Loucy (cell line): Measurements from ENCODE around the gene PCBP3.

Experiments
- H2AFZ ChIP-seq: fragments of 200-600 bp; sonication (generic); 2 replicates; pipeline ENCODE4 v1.6.0; 2016; ENCODE audit warnings: antibody characterized with exemption, mild to moderate bottlenecking, low read length, moderate library complexity
- H3F3A ChIP-seq: fragments of 200-600 bp; 2 replicates; pipeline ENCODE4 v1.6.0; 2016; ENCODE audit warnings: antibody characterized with exemption, low read depth, mild to moderate bottlenecking
- H3K27me3 ChIP-seq: fragments of 200-600 bp; sonication (generic); 2 replicates; pipeline ENCODE4 v1.6.1; 2014; ENCODE audit warnings: low read length, mild to moderate bottlenecking; ENCODE audit not compliant: insufficient read depth, poor library complexity, severe bottlenecking
- H3K36me3 ChIP-seq: fragments of 200-600 bp; sonication (generic); 2 replicates; pipeline ENCODE4 v1.6.1; 2016; ENCODE audit warnings: low read length; ENCODE audit not compliant: insufficient read depth
- H3K4me1 ChIP-seq: fragments of 200-600 bp; sonication (generic); 2 replicates; pipeline ENCODE4 v1.5.1; 2014; ENCODE audit warnings: low read length, mild to moderate bottlenecking; ENCODE audit not compliant: insufficient read depth, poor library complexity, severe bottlenecking
- H3K4me2 ChIP-seq: fragments of 200-600 bp; sonication (generic); 2 replicates; pipeline ENCODE4 v1.6.0; 2014; ENCODE audit warnings: antibody characterized with exemption, low read length, low read depth, mild to moderate bottlenecking; ENCODE audit not compliant: poor library complexity, severe bottlenecking
- H3K4me3 ChIP-seq: fragments of 200-600 bp; sonication (generic); 2 replicates; pipeline ENCODE4 v1.5.1; 2014; ENCODE audit warnings: low read length, mild to moderate bottlenecking, mixed read lengths; ENCODE audit not compliant: poor library complexity, severe bottlenecking
- H3K79me2 ChIP-seq: fragments of 200-600 bp; sonication (generic); 2 replicates; pipeline ENCODE4 v1.6.1; 2014; ENCODE audit warnings: low read length; ENCODE audit not compliant: insufficient read depth
- H3K9ac ChIP-seq: fragments of 200-600 bp; sonication (generic); 2 replicates; pipeline ENCODE4 v1.6.0; 2014; ENCODE audit warnings: mild to moderate bottlenecking, low read depth, low read length, moderate library complexity; ENCODE audit not compliant: poor library complexity, severe bottlenecking
- H3K9me2 ChIP-seq: fragments of 200-600 bp; sonication (generic); replicated peaks from 2 replicates; pipeline ENCODE4 v1.6.1; 2016; ENCODE audit warnings: low read depth, low read length, mixed read lengths
- H3K9me3 ChIP-seq: fragments of 200-600 bp; sonication (generic); 2 replicates; pipeline ENCODE4 v1.6.1; 2014; ENCODE audit warnings: mild to moderate bottlenecking, antibody characterized with exemption, low read length, low read depth; ENCODE audit not compliant: insufficient read depth
- H4K20me1 ChIP-seq: fragments of 200-600 bp; sonication (generic); 2 replicates; pipeline ENCODE4 v1.6.0; 2014; ENCODE audit warnings: antibody characterized with exemption, low read length, mild to moderate bottlenecking; ENCODE audit not compliant: insufficient read depth, poor library complexity, severe bottlenecking
- CTCF ChIP-seq: fragments of 200-600 bp; sonication (generic); conservative IDR thresholded peaks from 2 replicates; pipeline ENCODE4 v1.5.1; 2014; ENCODE audit warnings: mild to moderate bottlenecking, antibody characterized with exemption, low read length
- EZH2phosphoT487 ChIP-seq: fragments of 200-600 bp; IDR thresholded peaks from 2 replicates; pipeline ENCODE4 v1.6.1; 2018; ENCODE audit warnings: antibody characterized with exemption, mild to moderate bottlenecking, moderate library complexity, borderline replicate concordance

PCBP3 gene

DNA sequence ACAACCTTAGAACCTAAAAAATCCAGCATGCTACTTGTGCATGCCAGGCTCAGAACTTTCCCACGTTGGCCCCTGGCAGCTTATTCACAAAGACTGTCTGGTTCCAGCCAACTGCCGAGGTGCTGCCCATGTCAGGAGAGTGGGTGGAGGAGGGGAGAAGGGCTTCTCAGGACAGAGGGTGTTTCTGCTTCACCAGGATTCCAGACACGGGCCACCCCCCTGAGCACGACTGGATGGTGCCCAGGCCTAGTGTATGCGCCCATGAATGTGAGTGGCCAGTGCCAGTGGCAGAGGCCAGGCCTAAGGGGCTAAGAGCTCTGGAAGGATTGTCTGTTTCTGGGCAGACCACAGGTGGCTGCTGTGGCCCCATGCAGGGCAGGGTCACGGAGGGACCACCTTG, 189.9 kb downstream of the PCBP3 start:
- H3K4me3 ChIP-seq: no peak overlapping the region
- no peak overlapping the region for H3K9ac ChIP-seq
- no peaks in the 10 kb centered on the region for H4K20me1 ChIP-seq
- no peaks in the 10 kb centered on the region for H3K9me2 ChIP-seq
- H3K4me1 ChIP-seq: peaks cover 19% of the 10 kb centered on the region
- H3K36me3 ChIP-seq: no peaks in the 10 kb centered on the region
- no peak overlapping the region for H3K4me2 ChIP-seq
- no peaks in the 10 kb centered on the region for H3K9me3 ChIP-seq
- H3K27me3 ChIP-seq: no peaks in the 10 kb centered on the region
- H3K79me2 ChIP-seq: no peaks in the 10 kb centered on the region
- no peak for TF ChIP-seq CTCF
- TF ChIP-seq EZH2phosphoT487: no peak
- H3F3A ChIP-seq: no peaks in the 10 kb centered on the region
- H2AFZ ChIP-seq: no peak overlapping the region

DNA sequence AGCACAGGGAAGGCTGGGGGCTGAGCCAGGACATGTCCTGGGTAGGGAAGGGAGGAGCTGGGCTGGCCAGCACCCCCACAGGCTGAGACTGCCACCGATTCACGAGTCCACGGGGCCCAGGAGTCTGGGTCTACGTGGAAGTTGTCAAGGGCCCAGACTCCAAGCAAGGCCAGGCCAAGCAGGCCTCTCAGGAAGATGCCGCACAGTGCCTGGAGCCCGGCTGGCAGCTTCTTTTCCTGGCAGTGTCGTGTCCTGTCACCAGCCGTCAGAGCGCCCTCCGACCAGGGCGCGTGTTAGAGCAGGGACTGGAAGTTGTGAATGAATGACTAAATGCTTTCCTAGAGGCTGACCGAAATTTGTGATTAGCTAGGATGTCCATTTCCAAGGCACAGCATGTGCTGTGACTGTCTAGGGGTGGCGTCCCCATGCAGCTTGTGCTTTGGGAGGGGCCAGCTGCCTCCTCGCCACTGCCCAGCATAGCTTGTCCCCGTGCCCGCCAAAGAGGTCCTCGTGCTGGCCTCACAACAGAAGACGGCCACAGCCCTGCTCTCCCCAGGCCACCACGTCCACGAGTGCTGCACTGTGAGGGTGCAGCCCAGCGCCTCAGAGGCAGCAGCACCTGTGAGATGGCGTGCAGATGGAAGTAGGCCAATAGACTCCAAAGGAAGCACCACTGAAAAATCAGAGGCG, 190.6 kb downstream of the PCBP3 start:
- Histone ChIP-seq H3F3A (peaks cover 2% of the 10 kb centered on the region; the same call in 1 of the 2 replicates), H3K4me3 (no peak overlapping the region), H3K36me3 (no peaks in the 10 kb centered on the region), H3K4me1 (peaks cover 25% of the 10 kb centered on the region), H4K20me1 (no peaks in the 10 kb centered on the region), H3K79me2 (no peaks in the 10 kb centered on the region), H3K9ac (no peak overlapping the region), H3K4me2 (no peak overlapping the region), H3K9me3 (no peaks in the 10 kb centered on the region), H3K27me3 (no peaks in the 10 kb centered on the region), H2AFZ (no peak overlapping the region), H3K9me2 (no peaks in the 10 kb centered on the region)
- no peak for TF ChIP-seq EZH2phosphoT487
- no peak for TF ChIP-seq CTCF

GRCh38 chr21:45834821-45835293, 191.3 kb downstream of the PCBP3 start:
- H3K4me2 ChIP-seq: no peak overlapping the region
- no peaks in the 10 kb centered on the region for H3K27me3 ChIP-seq
- H3K4me1 ChIP-seq: peaks cover 28% of the 10 kb centered on the region
- no peak overlapping the region for H3K4me3 ChIP-seq
- no peaks in the 10 kb centered on the region for H3K9me3 ChIP-seq
- TF ChIP-seq CTCF (no peak), EZH2phosphoT487 (no peak)
- no peaks in the 10 kb centered on the region for H3K36me3 ChIP-seq
- no peaks in the 10 kb centered on the region for H3K9me2 ChIP-seq
- peaks cover 3% of the 10 kb centered on the region; the same call in 1 of the 2 replicates for H3F3A ChIP-seq
- no peak overlapping the region for H3K9ac ChIP-seq
- no peak overlapping the region for H2AFZ ChIP-seq
- H3K79me2 ChIP-seq: no peaks in the 10 kb centered on the region
- no peaks in the 10 kb centered on the region for H4K20me1 ChIP-seq
